HG03442 (cell line): ENCODE measurements around the gene PACRG.
"Not testable (repeated sequence)": the region's sequence is repeated elsewhere in the genome, so short reads cannot be mapped to it uniquely, and the experiment has no call there.

Experiments used
- ATAC-seq: cut with Tn5 transposase; IDR thresholded peaks from one replicate; pipeline ENCODE4 v1.9.1; 2021; ENCODE audit warnings: mild to moderate bottlenecking, moderate library complexity; ENCODE audit not compliant: unreplicated experiment

PACRG gene

DNA sequence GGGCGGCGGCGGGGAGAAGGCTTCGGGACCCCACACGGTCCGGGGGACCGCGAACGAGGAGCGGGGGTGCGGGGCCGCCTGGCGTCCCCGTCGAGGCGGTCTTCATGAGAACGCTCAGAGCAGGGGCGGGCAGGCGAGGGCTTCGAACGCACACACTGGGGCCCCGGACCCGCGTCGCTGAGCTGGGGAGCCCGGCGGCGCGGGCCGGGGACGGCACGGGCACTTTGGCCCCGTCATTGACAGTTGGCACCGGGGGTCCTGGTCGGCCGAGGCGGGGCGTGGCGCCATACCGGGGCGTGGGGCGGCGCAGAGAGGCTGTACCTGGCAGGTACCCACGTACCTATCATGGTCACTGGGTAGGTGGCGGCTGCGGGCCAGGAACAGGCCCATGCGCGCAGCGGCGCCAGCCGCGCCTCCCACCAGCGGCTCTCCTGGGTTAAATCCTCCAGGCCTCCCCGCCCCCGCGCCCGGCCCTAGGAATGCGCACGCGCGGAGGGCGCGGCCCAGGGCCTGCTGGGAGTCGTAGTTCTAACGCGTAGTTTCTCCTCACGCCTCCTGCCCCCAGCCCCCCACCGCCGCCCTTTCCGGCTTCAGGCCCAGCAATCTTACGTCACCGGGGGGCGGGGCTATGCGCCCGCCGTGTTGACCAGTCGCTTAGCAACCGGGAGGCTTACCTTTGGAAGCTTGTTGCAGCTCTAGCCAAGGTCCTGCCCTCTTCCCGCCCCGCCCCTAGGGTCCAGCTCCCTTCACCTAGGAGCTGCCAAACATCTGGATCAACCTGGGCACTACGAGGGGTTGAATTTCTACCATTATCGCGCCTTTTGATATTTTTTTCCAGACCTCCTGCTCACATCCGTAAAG is at the start of gene PACRG, which contains the start of gene PRKN:
TSS of gene PACRG (plus strand) at position 653 of the 861 bp plus-strand sequence.
TSS of gene PRKN (minus strand) at position 445 of the 861 bp plus-strand sequence.
- peak; percentile 97 for ATAC-seq

DNA sequence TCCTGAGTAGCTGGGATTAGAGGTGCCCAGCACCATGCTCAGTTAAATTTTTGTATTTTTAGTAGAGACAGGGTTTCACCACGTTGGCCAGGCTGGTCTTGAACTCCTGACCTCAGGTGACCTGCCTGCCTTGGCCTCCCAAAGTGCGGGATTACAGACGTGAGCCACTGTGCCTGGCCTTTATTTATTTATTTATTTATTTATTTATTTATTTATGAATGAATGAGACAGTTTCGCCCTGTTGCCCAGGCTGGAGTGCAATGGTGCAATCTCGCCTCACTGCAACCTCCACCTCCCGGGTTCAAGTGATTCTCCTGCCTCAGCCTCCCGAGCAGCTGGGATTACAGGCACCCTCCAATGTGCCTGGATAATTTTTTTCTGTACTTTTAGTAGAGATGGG is 48.9 kb upstream of the PACRG start:
- ATAC-seq = not testable (repeated sequence)

DNA sequence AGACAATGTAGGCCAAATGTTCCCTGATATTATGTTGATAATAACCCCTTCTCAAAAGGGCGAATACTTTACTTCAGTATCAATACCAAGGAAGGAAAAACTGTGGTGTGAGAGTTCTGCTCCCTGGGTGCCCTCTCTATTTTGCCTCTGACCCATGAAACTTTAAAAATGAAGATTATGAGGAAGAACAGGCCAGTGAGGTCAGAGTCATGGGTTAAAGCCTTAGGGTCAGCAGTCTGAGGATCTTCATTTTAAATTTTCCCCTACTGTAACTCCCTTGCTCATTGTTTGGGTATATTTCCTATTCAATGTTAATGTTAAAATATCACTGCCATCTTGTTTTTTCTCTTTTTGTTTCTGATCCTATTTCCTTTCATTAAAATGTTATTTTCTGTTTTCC is 48.1 kb upstream of the PACRG start:
- ATAC-seq = no peak

DNA sequence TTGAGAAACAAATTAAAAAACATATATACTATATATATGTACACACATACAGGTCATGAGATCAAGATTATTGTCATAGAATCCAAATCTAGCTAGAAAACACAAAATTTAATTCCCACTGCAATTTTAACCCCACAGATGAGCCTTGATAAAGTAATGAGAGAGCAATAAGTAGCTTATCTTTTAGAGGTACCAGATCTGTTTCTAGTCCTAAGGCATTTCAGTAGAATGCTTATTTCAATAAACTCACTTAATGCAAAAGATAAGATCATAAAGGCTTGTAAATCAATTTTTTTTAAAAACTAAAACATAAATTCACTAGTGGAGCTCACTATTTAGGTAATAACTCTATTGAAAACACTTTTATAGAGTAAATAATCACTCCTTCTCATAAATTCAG is 47.4 kb upstream of the PACRG start:
- ATAC-seq = no peak

DNA sequence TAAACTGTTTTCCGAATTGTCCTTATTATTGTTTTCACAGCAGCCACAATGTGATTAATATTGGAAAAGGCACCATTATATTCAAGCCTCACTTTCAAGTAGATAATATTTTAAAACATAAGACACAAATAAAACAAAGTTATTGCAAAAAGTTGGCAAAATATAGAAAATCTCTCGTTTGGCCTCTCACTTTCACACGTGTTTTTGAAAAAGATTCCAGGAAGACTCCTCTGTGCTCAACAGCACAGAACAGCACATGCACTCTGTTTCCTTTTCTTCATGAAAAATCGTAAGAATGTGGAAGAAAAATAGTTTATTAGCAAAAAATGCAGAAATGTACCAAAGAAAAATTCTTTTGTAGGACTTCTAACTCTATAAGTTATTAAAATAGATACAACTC is 46.9 kb upstream of the PACRG start:
- no peak for ATAC-seq

DNA sequence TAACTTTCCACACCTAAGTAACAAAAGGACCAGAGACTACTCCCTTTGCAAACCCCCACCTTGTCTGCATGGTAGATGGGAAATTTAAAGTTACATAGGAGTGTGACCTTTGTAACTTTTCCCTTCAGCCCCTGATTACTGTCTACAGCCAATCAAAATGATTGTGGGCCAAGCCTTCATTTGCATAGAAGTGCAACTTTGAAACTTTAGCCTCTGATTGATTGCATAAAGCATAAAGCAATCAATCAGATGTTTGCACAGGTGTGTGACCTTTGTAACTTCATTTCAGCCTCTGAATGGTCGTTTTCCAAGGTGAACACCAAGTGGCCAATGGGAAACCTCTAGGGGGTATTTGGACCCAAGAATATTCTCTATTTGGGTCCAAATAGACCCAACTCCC is 46.3 kb upstream of the PACRG start:
- ATAC-seq = no peak

DNA sequence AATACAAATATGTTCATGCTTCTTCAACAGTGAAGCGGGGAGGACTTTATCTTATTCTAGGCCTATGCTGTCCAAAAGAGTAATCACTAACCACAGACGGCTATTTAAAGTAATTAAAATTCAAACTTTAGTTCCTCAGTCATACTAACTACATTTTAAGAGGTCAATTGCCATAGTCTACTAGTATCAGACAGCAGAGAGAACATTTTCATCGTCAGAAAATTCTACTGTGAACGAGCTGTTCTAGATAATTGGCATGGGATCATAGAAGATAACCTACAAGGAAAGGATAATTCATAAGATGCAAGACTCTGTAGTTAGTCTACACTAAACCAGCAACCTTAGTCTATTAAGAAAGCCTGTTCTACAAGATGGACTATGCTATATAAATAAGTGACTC is 44.6 kb upstream of the PACRG start:
- ATAC-seq = no peak

DNA sequence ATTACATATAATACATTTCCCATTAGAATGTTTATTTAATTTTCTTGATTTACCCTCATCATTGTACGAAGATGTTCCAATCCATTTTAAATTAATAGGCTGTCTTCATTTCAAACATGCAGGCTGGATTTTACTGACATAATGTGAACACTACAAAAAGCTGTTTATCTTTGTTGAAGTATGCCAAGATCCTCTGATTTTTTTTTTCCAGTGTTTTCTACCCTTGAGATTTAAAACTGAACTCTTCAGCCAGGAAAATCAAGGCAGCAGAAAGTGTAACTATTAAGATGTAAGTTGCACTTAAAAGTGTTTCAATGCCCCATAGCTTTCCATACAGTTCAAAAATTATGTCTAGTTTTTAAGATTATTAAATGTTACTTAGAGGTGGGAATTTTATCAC is 43.7 kb upstream of the PACRG start:
- ATAC-seq = no peak

DNA sequence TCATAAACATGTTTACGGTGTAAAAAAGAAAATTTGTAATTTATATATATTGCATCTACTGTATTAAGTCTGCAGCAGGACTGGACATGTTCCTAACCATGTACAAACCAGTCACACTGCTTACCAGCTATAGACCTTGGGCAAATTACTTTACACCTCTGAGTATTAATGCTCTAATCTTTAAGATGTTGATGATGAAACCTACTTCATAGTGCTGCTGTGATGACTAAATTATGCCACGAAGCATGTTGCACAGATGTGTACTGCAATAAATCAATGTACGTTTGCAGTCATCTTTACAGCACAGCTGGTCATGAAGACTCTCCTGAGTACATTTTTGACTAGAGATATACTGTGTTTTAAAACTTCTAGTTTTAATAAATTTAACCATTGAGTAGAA is 42.8 kb upstream of the PACRG start:
- ATAC-seq = no peak

DNA sequence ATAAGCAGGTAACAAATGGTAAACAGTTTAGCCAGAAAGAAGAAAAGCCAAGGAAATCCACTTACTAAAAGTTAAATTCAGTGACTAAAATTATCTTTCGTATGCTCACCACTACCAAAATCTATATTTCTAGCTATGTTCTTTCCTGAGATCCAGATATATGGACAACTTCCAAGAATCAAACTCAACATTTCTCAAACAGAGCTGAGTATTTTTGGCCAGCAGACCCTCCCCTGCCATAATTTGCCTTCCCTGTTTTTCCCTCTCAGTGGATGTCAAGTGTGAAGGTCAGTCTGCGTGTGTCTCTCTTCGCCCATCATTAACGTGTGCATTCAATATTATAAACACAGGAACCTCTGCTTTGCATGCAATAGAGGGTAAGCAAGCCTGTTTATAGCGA is 42.2 kb upstream of the PACRG start:
- no peak for ATAC-seq

DNA sequence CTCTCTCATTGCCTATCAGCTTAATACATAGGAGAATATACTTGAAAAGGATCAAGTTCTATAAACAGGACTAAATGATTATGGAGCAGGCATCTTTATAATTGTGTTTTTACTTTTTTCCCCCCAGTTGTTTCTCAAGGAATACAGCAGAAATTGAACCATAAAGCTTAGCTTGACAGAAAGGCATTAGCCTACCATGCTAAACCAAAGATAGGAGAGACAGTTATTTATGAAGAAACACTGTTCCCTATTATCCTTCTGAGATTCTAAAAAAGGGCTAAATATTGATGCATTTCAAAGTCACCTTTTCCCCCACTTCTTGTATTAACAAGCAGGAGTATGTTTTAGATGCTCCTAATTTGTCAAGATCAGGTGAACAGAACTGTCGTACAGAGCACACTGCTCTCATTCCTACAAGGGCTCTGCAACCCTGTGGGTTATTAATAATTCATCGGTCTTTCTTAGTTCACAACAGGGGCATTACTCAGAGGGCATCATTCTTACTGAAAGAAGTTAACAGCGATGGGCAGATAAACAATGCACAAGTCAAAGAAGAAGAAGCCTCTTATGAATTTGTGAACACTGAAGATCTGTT is 38.9 kb upstream of the PACRG start:
- ATAC-seq = no peak

DNA sequence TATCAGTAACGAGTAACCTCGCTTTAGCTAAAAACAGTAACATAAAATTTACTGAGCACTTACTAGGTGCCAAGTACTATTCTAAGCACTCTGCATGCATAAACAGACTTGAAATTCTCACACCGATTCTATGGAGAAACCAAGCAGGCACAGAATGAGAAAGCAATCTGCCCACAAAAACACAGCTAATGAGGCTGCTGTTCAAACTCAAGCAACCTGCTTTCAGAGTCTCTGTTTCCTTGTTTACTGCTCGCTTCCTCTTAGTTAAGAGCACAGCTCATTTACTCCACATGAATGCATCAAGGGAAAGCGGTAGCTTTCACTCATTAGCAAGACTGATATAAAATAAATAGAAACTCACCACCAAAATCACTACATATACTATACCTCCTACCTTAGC is 37.6 kb upstream of the PACRG start:
- ATAC-seq = no peak

DNA sequence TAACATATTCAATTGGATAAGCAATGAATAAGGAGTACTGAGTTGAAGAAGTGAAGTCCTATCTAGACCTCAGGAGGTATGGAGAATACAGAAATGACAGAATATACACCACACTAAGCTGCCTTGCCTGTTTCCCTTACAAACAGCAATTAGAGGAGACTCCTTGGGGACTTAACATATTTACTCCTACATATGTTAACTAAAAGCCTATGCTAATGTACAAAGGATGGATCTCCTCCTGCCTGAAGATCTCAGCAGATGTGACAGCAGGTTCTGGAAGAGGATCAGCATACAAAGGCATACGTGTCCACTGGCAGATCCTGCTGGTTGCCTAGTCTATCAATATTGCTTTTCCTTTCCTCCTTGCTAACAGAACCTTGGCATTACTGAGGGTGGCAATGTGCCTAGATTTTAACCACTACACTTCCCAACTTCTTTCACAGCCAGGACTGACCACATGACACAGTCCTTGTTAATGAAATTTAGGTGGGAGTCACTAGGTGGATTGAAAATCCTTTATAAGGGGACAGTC is 29.8 kb upstream of the PACRG start:
- no peak for ATAC-seq

DNA sequence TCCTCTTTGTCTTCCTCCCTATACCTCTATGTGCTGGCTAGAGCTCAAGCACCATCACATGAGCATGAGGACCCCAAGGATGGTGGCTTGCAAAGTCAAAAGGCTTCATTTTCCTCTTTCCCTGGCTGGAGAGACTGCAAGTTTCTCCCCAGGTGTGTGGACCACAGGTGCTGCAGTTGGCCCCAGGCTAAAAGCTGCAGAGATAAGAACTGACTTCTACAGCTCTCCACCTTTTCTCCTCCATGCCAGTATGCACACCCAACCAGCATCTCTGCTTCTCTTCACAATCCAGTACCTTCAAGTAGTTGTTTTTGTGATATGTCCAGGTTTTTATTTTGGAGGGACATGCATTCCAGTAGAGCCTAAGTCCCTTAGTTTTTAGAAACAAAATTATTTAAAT is 29.3 kb upstream of the PACRG start:
- no peak for ATAC-seq

DNA sequence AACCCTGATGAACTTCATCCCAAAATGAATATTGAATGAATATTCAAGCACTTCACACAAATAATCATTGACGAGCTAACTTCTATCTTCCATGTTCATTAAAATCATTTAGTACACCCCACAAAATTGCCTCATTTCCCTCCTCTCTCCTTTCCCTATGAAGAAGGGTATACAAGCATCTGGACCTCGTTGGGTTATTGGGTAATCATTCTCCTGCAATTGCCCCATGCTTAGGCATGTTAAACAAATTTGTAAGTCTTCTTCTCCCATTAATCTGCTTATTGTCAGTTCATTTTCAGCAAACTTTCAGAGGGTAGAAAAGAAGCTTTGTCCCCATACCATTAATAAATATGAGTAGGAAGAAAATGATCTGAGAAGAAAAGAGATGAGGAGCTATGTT is 27.8 kb upstream of the PACRG start:
- ATAC-seq = no peak

DNA sequence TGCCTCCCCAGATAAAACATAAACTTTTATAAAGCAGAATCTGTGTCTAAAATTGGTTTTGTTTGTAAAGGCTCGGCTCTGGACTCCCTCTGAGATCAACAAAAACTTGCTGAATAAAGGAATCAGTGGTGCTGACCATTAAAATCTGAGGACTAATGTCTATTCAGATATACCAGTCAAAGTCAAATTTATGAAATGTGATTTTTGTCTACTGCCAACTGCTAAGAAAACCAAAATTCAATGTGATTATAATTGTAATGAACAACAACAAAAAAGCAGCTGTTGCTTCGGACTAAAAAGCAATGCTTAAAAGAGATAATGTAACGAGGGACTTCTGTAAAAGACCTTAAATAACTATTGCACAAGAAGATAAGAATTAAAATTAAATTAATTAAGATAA is 26.8 kb upstream of the PACRG start:
- ATAC-seq = no peak

DNA sequence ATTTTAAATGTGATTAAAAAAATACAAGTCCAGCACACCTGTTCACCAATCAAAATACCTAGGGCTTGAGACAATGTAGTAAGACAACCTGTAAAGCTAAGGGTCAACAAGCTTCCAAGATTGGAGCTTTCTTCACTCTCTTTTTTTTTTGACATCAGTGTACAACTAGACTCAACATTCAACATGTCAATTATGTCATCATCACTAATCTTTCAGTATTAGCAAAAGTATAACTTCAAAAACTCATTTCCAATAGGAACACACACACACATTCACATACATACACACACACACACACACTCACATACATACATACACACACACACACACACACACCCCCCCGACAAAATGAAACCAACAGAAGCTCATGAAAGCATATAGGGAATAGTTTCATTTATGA is 26.2 kb upstream of the PACRG start:
- ATAC-seq = no peak

DNA sequence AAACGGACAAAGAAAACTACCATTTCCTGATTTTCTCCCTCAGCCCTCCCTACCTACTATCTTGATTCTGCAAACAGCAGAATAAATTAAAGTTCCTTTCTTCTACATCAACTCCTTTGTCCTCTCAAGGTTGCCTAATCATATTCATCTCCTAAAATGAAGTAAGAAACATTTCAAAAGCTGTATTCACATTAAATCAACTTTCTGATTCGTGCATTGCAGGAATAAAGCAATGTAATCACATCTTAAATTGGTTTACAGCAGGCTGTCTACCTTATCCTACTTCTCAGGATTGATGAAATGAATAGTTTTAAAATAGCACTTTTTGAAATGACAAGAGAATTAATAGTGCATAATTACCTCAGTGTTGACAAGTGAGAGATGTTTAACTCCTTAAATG is 25.3 kb upstream of the PACRG start:
- ATAC-seq = no peak

DNA sequence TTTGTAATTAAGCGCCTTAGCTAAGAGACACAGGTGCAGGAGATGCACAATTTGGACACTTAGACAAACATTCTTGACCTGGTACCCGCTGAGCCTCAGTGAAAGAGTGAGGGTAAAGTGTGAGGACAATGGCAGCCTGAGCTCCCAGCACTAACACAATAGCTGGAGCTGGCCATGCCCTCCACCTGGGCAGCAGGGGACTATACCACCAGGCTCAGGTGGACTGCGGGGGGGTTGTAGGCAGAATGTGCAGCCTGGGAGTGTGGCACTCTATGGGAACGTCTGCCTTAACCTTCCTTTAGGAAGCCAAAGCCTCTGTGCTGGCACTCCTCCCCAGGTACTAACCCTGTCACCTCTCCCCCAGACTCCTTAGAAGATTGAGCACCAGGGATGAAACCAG is 23.8 kb upstream of the PACRG start:
- ATAC-seq = no peak

DNA sequence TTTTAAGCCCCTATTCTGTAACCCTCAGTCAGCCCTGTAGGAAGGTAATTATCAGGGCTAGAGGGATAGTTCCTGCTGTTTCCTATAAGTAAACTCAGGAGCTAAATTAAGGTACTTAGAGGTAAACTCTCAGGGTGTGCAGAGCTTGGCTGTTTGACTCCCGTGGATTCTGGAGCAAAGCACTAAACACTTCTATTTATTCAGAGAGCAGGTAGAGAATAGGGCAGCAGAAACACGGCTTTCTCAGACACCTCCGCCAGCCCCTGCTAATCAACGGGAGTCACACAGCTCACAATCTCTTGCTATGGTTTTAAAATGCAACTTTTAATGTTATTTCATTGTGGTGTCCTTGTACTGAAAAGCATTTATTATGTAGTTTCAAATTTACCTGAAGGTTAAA is 22.0 kb upstream of the PACRG start:
- no peak for ATAC-seq

DNA sequence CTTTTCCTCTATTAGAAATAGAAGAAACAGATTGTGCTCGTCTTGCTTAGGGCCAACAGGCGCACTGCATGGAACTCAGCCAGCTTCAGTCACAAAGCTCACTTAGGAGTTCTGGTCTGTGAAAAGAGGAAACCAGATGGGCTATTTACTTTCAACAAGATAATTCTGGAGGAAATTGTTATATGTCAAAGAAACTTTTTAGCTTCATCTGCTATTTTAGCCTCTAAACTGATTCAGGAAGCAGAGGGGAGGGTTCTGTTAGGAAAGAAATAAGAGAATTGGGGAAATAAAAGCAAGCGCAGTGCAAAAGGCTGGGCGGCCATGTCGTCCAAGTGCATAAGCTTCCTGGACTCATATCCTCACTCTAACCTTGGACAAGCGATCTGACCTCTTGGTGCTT is 21.5 kb upstream of the PACRG start:
- no peak for ATAC-seq

DNA sequence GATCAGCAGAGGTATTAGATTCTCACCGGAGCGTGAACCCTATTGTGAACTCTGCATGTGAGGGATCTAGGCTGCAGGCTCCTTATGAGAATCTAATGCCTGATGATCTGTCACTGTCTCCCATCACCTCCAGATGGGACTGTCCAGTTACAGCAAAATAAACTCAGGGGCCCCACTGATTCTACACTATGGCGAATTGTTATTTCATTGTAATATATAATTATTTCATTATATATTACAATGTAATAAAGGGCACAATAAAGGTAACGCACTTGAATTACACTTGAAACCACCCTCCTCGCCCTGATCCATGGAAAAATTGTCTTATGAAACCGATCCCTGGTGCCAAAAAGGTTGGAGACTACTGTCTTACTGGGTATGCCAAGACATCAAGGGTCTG is 18.8 kb upstream of the PACRG start:
- no peak for ATAC-seq
